Measurements from ENCODE around the gene STAB1. TPM values are rescaled to one million over a fixed set of nuclear protein-coding genes. Genes with fewer than 3 reads are reported as not detected.
A peak's percentile ranks its signal among the peaks of the same experiment; 100 is the strongest.

The STAB1 gene
- total and polyA plus RNA-seq, 2 of the 13 experiments (the other 11 are each of a cell fraction or from before 2014, with no cell fraction given), result 0.09 to 0.34 TPM

DNA sequence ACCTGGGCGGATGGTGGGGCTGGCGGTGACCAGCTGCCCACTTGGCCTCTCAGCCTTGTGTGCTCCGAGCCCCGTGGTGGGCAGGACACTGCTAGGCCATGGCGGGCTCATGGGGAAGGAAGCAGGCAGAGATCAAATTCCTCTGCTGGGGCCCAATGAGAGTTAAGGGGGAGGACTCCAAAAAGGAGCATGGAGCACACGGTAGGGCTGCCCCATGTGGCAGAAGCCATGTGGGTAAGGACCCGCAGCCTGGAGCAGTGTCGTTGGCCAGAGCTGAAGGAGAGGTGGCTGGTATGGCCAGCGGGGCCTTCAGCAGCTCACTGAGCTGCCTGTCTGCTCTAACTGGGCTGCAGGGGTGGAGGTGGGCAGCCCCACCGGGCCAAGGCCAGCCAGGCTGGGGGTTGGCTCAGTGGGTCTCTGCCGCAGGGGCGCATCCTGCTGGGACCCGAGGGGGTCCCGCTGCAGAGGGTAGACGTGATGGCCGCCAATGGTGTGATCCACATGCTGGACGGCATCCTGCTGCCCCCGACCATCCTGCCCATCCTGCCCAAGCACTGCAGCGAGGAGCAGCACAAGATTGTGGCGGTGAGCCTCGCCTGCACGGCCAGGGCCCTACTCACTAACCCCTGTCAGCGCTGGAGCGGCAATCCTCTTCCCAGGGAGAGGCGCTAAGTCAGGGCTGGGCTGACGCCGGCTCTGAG is 11.3 kb downstream of the STAB1 start (continued):
- TF ChIP-seq CBX1 (IDR thresholded peaks at IDR 0.05; ENCODE audit: low read depth), result no peak
- TF ChIP-seq, protein P1, sequence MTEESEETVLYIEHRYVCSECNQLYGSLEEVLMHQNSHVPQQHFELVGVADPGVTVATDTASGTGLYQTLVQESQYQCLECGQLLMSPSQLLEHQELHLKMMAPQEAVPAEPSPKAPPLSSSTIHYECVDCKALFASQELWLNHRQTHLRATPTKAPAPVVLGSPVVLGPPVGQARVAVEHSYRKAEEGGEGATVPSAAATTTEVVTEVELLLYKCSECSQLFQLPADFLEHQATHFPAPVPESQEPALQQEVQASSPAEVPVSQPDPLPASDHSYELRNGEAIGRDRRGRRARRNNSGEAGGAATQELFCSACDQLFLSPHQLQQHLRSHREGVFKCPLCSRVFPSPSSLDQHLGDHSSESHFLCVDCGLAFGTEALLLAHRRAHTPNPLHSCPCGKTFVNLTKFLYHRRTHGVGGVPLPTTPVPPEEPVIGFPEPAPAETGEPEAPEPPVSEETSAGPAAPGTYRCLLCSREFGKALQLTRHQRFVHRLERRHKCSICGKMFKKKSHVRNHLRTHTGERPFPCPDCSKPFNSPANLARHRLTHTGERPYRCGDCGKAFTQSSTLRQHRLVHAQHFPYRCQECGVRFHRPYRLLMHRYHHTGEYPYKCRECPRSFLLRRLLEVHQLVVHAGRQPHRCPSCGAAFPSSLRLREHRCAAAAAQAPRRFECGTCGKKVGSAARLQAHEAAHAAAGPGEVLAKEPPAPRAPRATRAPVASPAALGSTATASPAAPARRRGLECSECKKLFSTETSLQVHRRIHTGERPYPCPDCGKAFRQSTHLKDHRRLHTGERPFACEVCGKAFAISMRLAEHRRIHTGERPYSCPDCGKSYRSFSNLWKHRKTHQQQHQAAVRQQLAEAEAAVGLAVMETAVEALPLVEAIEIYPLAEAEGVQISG (CRISPR knock-in tag; IDR thresholded peaks at IDR 0.05), result no peak
- TF ChIP-seq, protein P2, sequence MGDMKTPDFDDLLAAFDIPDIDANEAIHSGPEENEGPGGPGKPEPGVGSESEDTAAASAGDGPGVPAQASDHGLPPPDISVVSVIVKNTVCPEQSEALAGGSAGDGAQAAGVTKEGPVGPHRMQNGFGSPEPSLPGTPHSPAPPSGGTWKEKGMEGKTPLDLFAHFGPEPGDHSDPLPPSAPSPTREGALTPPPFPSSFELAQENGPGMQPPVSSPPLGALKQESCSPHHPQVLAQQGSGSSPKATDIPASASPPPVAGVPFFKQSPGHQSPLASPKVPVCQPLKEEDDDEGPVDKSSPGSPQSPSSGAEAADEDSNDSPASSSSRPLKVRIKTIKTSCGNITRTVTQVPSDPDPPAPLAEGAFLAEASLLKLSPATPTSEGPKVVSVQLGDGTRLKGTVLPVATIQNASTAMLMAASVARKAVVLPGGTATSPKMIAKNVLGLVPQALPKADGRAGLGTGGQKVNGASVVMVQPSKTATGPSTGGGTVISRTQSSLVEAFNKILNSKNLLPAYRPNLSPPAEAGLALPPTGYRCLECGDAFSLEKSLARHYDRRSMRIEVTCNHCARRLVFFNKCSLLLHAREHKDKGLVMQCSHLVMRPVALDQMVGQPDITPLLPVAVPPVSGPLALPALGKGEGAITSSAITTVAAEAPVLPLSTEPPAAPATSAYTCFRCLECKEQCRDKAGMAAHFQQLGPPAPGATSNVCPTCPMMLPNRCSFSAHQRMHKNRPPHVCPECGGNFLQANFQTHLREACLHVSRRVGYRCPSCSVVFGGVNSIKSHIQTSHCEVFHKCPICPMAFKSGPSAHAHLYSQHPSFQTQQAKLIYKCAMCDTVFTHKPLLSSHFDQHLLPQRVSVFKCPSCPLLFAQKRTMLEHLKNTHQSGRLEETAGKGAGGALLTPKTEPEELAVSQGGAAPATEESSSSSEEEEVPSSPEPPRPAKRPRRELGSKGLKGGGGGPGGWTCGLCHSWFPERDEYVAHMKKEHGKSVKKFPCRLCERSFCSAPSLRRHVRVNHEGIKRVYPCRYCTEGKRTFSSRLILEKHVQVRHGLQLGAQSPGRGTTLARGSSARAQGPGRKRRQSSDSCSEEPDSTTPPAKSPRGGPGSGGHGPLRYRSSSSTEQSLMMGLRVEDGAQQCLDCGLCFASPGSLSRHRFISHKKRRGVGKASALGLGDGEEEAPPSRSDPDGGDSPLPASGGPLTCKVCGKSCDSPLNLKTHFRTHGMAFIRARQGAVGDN (CRISPR knock-in tag; IDR thresholded peaks at IDR 0.05), result 0 out of 2 replicates have a peak, but pooled peaks have one; percentile 12
- TF ChIP-seq RFX5 (IDR thresholded peaks at IDR 0.05; ENCODE audit: low read depth, low read length), result no peak
- TF ChIP-seq ZNF510 (CRISPR knock-in tag; IDR thresholded peaks at IDR 0.05; ENCODE audit: low read depth), result no peak
- TF ChIP-seq, protein P3, sequence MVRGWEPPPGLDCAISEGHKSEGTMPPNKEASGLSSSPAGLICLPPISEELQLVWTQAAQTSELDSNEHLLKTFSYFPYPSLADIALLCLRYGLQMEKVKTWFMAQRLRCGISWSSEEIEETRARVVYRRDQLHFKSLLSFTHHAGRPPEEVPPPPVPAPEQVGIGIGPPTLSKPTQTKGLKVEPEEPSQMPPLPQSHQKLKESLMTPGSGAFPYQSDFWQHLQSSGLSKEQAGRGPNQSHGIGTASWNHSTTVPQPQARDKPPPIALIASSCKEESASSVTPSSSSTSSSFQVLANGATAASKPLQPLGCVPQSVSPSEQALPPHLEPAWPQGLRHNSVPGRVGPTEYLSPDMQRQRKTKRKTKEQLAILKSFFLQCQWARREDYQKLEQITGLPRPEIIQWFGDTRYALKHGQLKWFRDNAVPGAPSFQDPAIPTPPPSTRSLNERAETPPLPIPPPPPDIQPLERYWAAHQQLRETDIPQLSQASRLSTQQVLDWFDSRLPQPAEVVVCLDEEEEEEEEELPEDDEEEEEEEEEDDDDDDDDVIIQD (CRISPR knock-in tag; IDR thresholded peaks at IDR 0.05; ENCODE audit: low read depth), result no peak
- TF ChIP-seq ZNF737 (CRISPR knock-in tag; IDR thresholded peaks at IDR 0.05; ENCODE audit: borderline replicate concordance), result no peak
- TF ChIP-seq HES4 (CRISPR knock-in tag; IDR thresholded peaks at IDR 0.05; ENCODE audit: borderline replicate concordance), result no peak
- no peak for TF ChIP-seq ZNF720 (CRISPR knock-in tag; IDR thresholded peaks at IDR 0.05)
- no peak for TF ChIP-seq PPARG (CRISPR knock-in tag; conservative IDR thresholded peaks at IDR 0.05)
- TF ChIP-seq CBX2 (IDR thresholded peaks at IDR 0.05; ENCODE audit: low read depth, low read length), result no peak
- no peak for TF ChIP-seq CBX2 (CRISPR knock-in tag; IDR thresholded peaks at IDR 0.05; ENCODE audit: low read depth)
- TF ChIP-seq, protein P4, sequence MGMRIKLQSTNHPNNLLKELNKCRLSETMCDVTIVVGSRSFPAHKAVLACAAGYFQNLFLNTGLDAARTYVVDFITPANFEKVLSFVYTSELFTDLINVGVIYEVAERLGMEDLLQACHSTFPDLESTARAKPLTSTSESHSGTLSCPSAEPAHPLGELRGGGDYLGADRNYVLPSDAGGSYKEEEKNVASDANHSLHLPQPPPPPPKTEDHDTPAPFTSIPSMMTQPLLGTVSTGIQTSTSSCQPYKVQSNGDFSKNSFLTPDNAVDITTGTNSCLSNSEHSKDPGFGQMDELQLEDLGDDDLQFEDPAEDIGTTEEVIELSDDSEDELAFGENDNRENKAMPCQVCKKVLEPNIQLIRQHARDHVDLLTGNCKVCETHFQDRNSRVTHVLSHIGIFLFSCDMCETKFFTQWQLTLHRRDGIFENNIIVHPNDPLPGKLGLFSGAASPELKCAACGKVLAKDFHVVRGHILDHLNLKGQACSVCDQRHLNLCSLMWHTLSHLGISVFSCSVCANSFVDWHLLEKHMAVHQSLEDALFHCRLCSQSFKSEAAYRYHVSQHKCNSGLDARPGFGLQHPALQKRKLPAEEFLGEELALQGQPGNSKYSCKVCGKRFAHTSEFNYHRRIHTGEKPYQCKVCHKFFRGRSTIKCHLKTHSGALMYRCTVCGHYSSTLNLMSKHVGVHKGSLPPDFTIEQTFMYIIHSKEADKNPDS (CRISPR knock-in tag; IDR thresholded peaks at IDR 0.05), result no peak
- TF ChIP-seq PCBP1 (IDR thresholded peaks at IDR 0.05; ENCODE audit: borderline replicate concordance, low read depth, low read length), result no peak
- TF ChIP-seq, protein P5, sequence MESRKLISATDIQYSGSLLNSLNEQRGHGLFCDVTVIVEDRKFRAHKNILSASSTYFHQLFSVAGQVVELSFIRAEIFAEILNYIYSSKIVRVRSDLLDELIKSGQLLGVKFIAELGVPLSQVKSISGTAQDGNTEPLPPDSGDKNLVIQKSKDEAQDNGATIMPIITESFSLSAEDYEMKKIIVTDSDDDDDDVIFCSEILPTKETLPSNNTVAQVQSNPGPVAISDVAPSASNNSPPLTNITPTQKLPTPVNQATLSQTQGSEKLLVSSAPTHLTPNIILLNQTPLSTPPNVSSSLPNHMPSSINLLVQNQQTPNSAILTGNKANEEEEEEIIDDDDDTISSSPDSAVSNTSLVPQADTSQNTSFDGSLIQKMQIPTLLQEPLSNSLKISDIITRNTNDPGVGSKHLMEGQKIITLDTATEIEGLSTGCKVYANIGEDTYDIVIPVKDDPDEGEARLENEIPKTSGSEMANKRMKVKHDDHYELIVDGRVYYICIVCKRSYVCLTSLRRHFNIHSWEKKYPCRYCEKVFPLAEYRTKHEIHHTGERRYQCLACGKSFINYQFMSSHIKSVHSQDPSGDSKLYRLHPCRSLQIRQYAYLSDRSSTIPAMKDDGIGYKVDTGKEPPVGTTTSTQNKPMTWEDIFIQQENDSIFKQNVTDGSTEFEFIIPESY (CRISPR knock-in tag; IDR thresholded peaks at IDR 0.05), result peak; percentile 25; the same call in 1 of the 2 replicates
- peak; percentile 69 for TF ChIP-seq ZNF263 (CRISPR knock-in tag; IDR thresholded peaks at IDR 0.05)

Data from HepG2 (cell line).